Activated T-cell treated with anti-CD3 and anti-CD28 coated beads, Interleukin-2, amount 50 U/mL, for 24 hours (primary cell): ENCODE results near the gene ABCC5.

ENCODE experiments used
- DNase-seq: peaks from one replicate; pipeline ENCODE4 v3.0.0-alpha.2; 2020
- H3K27ac Mint-ChIP-seq: 2 replicates; pipeline ENCODE4 v1.8.0; 2020; ENCODE audit warnings: mild to moderate bottlenecking, mixed read lengths
- H3K27me3 Mint-ChIP-seq: 2 replicates; pipeline ENCODE4 v1.8.0; 2020; ENCODE audit warnings: mixed read lengths
- H3K36me3 Mint-ChIP-seq: 2 replicates; pipeline ENCODE4 v1.8.0; 2020; ENCODE audit warnings: low read depth, mixed read lengths
- H3K4me1 Mint-ChIP-seq: 2 replicates; pipeline ENCODE4 v1.8.0; 2020; ENCODE audit warnings: low read depth, mixed read lengths
- H3K4me3 Mint-ChIP-seq: 2 replicates; pipeline ENCODE4 v1.8.0; 2020; ENCODE audit warnings: mild to moderate bottlenecking, moderate library complexity, mixed read lengths
- H3K9me3 Mint-ChIP-seq: 2 replicates; pipeline ENCODE4 v1.8.0; 2020; ENCODE audit warnings: mixed read lengths

Gene ABCC5

DNA sequence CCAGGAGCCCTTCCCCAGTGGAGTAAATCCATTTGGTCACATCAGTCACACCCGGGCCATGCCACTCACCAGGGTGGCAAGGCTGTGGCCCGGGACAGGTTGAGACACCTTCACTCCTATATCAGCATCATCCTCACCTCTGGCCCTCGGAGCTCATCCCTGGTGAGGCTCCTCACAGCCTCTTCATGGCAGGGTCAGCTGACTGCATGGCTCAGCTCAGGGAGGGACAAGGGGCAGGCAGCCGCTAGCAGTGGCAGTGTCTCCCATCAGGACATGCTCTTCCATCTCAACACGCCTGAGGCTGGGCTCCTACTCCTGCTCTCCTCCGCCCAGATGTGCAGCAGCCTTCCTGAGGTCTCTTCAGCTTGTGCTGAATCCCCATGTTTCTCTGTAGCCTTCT, 106.6 kb downstream of the ABCC5 start:
- no peaks in the 10 kb centered on the region for H3K4me1 Mint-ChIP-seq
- H3K36me3 Mint-ChIP-seq, result no peaks in the 10 kb centered on the region
- no peaks in the 10 kb centered on the region for H3K27me3 Mint-ChIP-seq
- DNase-seq, result no peak
- no peaks in the 10 kb centered on the region for H3K9me3 Mint-ChIP-seq
- H3K4me3 Mint-ChIP-seq, result no peak overlapping the region
- H3K27ac Mint-ChIP-seq, result no peak overlapping the region

DNA sequence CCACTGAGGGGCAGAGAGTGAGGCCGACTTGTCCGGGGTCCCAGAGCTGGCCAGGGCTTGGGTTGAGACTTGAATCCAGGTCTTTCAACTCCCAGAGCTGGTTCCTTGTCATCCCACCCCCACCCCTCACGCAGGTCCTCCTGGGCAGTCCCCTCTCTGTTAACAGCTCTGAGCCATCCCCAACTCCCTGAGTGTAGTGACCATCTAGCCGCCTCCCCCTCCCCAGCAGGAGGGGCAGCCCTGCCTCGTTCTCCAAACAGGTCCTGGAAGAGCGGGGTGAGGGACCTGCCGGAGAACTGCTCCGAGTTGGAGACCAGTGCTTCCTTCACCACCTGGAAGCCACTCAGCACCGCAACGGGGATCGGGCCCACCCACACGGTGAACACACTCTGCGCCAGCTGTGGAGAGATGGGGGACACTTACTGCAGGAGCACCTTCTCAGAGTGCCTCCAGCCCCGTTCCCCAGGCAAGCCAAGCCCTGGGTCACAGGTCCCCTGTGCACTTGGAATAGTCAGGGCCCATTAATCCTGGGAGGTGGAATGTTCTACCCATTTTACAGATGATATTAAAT, 108.6 kb downstream of the ABCC5 start:
- no peaks in the 10 kb centered on the region for H3K27me3 Mint-ChIP-seq
- no peak overlapping the region for H3K4me3 Mint-ChIP-seq
- no peaks in the 10 kb centered on the region for H3K9me3 Mint-ChIP-seq
- no peak overlapping the region for H3K27ac Mint-ChIP-seq
- no peaks in the 10 kb centered on the region for H3K4me1 Mint-ChIP-seq
- no peaks in the 10 kb centered on the region for H3K36me3 Mint-ChIP-seq
- no peak for DNase-seq

DNA sequence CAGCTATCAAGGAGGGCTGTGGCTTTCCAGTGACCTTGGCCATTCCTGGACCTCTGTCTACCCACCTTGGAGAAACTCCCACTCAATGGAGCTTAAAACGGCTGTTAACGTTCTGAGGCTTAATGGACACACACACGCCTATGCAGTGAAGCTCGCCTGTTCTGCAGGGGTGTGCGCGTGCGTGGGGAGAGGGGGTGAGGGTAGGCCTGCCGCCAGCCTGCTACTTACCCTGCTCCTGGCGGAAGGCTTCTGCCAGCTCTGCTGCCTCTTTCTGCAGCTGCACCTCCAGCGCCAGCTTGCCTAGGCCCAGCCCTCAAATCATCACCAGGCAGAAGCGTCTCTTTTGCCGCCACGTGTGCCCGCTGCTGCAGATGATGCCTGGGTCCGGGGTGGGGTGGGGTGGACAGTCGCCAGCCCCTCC, 109.8 kb downstream of the ABCC5 start:
- no peak overlapping the region for H3K27ac Mint-ChIP-seq
- no peaks in the 10 kb centered on the region for H3K27me3 Mint-ChIP-seq
- H3K4me1 Mint-ChIP-seq, result no peaks in the 10 kb centered on the region
- no peak overlapping the region for H3K4me3 Mint-ChIP-seq
- no peak for DNase-seq
- no peaks in the 10 kb centered on the region for H3K36me3 Mint-ChIP-seq
- no peaks in the 10 kb centered on the region for H3K9me3 Mint-ChIP-seq

DNA sequence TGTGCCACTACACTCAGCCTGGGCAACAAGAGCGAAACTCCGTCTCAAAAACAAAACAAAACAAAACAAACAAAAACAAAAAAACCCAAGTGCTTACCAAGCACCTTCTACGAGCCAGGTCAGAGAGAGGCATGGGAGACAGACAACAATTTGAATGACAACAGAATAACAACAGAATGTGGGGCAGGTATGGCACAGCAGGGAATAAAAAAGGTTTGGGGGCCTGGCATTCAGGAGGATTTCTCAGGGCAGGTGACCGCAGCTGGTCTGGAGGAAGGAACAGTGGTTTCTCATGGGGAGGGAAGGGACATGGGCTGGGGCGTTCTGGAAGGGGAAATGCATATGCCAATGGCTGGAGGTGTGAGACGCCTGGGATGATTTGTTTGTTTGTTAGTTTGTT, 110.5 kb downstream of the ABCC5 start:
- Mint-ChIP-seq H3K36me3 (no peaks in the 10 kb centered on the region), H3K9me3 (no peaks in the 10 kb centered on the region), H3K4me3 (no peak overlapping the region), H3K4me1 (no peaks in the 10 kb centered on the region), H3K27me3 (no peaks in the 10 kb centered on the region), H3K27ac (no peak overlapping the region)
- DNase-seq, result no peak

DNA sequence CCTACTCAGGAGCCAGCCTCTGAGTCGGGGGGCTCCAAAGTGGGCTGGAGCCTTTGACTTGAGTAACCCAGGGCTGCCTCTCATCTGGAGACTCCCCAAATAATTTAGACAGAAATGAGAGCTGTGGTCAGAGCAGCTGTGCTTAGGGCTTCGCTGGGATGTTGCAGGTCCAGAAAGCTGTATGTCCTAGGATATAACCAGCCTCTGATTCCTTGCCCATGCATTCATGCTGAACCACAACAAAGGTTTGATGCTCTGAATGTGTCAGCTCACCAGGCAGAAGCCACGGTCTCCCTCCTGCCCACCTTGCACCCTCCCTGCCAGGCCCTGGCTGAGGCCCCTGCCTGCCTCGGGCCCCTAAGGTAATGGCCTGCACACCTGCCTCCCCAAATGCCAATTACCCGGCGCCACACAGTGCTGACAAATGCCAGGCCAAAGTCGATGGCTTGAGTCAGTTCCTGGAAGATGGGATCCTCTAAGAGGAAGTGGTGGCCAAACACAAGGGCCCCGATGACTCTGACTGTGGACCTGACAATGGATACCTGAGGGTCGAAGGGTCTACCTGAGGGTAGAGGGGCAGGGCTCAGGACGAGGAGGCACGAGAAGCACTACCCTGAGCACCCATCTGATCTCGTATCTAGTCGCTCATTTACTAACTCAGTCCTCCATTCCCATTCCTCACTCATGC, 111.3 kb downstream of the ABCC5 start:
- DNase-seq, result no peak
- H3K36me3 Mint-ChIP-seq, result no peaks in the 10 kb centered on the region
- no peak overlapping the region for H3K27ac Mint-ChIP-seq
- H3K27me3 Mint-ChIP-seq, result peaks cover 3% of the 10 kb centered on the region
- H3K4me3 Mint-ChIP-seq, result no peak overlapping the region
- H3K4me1 Mint-ChIP-seq, result no peaks in the 10 kb centered on the region
- no peaks in the 10 kb centered on the region for H3K9me3 Mint-ChIP-seq

DNA sequence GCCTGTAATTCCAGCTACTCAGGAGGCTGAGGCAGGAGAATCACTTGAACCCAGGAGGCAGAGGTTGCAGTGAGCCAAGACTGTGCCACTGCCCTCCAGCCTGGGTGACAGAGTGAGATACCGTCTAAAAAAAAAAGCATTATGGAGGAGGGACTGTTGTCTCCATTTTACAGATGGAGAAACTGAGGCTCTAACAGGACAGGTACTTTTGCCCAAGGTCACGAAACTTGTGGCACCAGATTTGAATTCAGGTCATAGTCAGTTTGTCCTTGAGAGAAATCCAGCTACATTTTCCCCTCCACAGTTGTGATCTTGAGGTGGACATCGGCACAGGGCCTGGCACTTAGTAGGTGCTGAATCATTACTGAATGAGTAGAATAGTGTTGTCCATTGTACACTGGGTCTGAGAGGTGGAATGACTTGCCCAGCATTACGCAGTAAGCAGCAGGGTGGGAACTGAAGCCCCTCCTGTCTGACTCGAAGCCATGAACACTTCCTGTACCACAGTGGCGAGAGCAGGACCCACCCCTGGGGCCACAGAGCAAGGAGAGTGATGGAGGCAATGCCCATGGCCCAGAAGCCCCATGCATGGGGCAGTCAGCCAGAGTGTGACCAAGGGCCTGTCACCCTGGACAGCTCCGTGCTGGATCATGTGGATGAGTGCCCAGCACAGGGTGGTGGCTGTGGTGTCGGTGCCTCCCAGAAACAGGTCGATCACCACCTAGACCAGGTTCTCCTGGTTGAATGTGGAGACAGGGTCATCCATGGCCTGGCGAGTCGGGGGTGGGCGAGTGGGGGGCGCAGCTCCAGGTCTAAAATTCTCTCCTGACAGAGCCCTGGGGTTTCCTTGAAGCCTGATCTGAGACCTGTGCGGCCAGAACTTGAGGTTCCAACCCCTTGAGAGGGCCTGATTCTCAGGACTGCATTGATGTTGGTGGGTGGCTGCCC, 112.6 kb downstream of the ABCC5 start:
- Mint-ChIP-seq H3K27me3 (peaks cover 8% of the 10 kb centered on the region), H3K36me3 (no peaks in the 10 kb centered on the region), H3K4me3 (no peak overlapping the region), H3K9me3 (no peaks in the 10 kb centered on the region), H3K27ac (no peak overlapping the region), H3K4me1 (no peaks in the 10 kb centered on the region)
- no peak for DNase-seq

DNA sequence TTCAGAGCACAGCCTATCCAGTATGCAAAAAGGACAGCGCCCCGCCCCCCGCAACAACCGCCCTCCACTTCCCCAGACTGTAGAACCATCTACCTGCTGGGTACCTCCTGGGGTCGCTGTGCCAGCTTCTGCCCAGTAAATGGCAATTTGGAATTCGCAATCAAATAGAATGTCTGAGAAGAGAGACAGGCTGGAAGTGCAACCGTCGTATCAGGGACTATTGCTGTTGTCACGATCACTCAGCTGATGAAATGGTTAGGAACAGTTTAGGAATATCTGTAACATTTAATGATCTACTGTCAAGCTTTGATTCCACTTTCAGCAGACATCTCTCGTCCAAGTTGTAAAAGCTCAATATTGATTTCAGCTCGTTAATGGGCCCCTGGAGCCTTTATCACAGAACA, 119.7 kb downstream of the ABCC5 start:
- no peak for DNase-seq
- H3K36me3 Mint-ChIP-seq, result no peaks in the 10 kb centered on the region
- no peaks in the 10 kb centered on the region for H3K9me3 Mint-ChIP-seq
- H3K27ac Mint-ChIP-seq, result no peak overlapping the region
- H3K27me3 Mint-ChIP-seq, result peaks cover 27% of the 10 kb centered on the region
- H3K4me3 Mint-ChIP-seq, result no peak overlapping the region
- peaks cover 4% of the 10 kb centered on the region for H3K4me1 Mint-ChIP-seq

DNA sequence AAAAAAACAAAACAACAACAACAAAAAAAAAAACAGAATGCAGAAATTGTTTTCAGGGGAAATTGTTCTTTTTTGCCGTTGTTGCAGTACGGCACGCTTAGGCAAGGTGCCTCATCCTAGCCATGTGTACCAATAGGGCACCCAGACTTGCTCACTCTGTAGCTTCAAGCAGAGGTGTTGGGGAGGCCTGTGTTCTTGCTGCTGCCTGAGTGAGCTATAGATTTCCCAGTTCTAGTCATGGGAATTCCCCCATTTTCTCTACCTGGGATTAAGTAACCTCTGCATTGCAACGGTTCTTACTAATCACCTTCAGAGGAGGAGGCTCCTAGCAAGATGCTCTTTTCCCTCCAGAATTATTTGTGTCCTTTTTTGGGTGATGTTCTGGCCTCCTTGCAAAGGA, 120.1 kb downstream of the ABCC5 start:
- no peak overlapping the region for H3K4me3 Mint-ChIP-seq

DNA sequence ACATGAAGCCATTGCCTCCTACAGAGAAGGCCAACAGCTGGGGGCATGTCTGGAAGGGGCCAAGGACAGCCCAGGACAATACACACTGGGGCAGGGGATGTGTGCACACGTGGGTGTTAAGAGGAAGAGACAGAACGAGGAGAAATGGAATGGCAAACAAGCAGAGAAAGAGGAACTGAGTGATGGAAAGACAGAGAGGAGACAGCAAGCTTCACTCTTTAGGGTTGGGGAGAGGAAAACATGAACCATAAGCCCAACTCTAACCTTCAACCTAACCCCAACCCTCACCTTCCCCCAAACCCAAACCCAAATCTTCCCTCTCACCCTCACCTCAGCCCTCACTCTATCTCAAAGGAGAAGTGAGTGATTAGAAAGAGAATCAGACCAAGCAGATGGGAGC, 121.1 kb downstream of the ABCC5 start:
- Mint-ChIP-seq H3K27me3 (peaks cover 29% of the 10 kb centered on the region), H3K4me3 (no peak overlapping the region)

More for the DNA sequence above, 120.1 kb downstream of the ABCC5 start:
- no peaks in the 10 kb centered on the region for H3K36me3 Mint-ChIP-seq
- peaks cover 30% of the 10 kb centered on the region for H3K27me3 Mint-ChIP-seq
- H3K4me1 Mint-ChIP-seq, result peaks cover 4% of the 10 kb centered on the region
- H3K9me3 Mint-ChIP-seq, result no peaks in the 10 kb centered on the region
- no peak overlapping the region for H3K27ac Mint-ChIP-seq
- no peak for DNase-seq

DNA sequence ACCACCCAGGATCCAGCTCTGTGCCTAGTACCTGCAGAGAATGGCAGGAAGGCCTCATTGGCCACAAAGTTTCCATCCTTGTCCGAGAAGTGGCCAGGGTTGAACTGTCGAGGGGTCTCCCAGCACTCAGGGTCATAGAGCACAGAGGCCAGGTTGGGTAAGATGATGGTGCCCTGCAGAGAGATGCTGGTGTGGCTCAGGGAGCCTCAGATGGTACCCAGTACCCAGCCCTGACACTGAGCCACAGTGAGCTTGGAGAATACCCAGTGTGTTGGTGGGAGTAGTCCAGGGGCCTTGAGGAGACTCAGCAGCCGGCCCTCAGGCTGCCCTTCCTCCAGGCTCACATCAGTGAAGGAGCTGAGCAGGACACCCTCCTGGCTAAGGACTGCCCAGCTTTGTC, 121.5 kb downstream of the ABCC5 start:
- Mint-ChIP-seq H3K9me3 (no peaks in the 10 kb centered on the region), H3K36me3 (no peaks in the 10 kb centered on the region), H3K27ac (no peak overlapping the region), H3K4me1 (peaks cover 4% of the 10 kb centered on the region), H3K4me3 (no peak overlapping the region), H3K27me3 (peaks cover 25% of the 10 kb centered on the region)
- DNase-seq, result no peak

More for the DNA sequence above, 121.1 kb downstream of the ABCC5 start:
- H3K36me3 Mint-ChIP-seq, result no peaks in the 10 kb centered on the region
- no peaks in the 10 kb centered on the region for H3K9me3 Mint-ChIP-seq
- no peak for DNase-seq
- H3K27ac Mint-ChIP-seq, result no peak overlapping the region
- H3K4me1 Mint-ChIP-seq, result peaks cover 4% of the 10 kb centered on the region

DNA sequence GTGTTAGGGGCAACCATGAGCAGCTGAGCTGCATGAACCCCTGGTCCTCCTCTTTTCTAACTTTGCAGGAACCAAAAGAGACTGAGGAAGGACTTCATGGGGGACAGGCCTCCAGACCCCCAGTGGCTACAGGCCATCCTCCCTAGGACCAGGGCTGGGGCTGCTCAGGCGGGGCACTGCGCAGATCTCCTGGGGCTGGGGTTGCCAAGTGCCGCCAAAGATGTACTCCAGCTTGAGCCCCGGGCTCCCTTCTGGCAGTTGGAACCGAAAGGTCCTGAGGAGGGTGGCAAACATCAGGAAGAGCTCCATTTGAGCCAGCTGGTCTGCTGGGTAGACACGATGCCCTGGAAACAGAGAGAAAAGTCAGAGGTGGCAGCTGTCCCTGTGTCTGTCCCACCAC, 121.9 kb downstream of the ABCC5 start:
- no peak overlapping the region for H3K27ac Mint-ChIP-seq
- H3K4me1 Mint-ChIP-seq, result peaks cover 4% of the 10 kb centered on the region

DNA sequence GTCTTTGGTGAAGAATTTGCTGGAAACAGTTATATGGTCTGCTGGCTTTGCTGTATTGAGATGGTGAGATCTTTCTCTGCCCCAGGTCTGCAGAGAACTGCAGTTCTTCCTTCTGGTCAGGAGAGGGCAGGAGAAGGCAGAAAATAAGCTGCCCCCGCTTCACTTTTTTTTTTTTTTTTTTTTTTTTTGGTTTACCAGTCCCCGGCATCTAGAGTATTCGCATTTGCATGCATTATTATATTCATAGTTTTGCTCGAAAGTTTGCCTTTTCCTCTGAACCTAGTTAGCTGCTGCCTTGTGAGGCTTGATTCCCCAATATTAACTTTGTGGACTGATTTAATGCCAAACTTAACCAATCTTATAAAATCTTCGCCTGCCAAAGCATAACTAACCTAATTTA, 122.4 kb downstream of the ABCC5 start:
- H3K9me3 Mint-ChIP-seq, result no peaks in the 10 kb centered on the region
- peaks cover 4% of the 10 kb centered on the region for H3K4me1 Mint-ChIP-seq
- H3K36me3 Mint-ChIP-seq, result no peaks in the 10 kb centered on the region
- no peak for DNase-seq
- no peak overlapping the region for H3K4me3 Mint-ChIP-seq
- H3K27ac Mint-ChIP-seq, result no peak overlapping the region
- H3K27me3 Mint-ChIP-seq, result peaks cover 24% of the 10 kb centered on the region

More for the DNA sequence above, 121.9 kb downstream of the ABCC5 start:
- Mint-ChIP-seq H3K9me3 (no peaks in the 10 kb centered on the region), H3K36me3 (no peaks in the 10 kb centered on the region), H3K27me3 (peaks cover 25% of the 10 kb centered on the region), H3K4me3 (no peak overlapping the region)
- no peak for DNase-seq

DNA sequence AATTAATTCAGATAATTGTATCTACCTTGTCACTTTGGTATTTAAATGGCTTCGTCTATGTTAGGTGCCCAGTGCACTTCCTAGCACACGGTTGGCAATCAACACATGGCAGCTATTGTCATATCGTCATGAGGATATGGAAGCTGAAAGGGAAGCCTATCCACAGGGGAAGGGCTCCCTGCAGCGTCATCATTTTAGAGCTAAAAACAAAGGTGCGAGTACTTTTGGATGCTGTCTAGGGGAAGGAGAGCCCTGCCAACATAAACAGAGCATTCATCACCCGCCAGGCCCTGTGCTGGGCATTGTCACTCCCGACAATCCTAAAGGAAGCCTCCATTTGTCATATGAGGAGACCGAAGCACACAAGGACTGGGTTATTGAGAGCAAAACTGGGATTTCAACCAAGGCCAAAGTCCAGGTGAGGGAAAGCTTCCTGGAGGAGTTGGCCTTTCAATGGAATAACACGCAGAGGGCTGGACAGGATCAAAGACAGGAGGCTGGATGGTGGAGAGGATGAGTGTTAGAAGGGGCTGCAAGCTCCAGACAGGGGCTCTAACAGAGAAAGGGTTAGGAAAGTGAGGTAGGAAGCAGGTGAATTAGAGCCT, 125.0 kb downstream of the ABCC5 start:
- no peaks in the 10 kb centered on the region for H3K9me3 Mint-ChIP-seq
- peaks cover 4% of the 10 kb centered on the region for H3K4me1 Mint-ChIP-seq
- H3K27ac Mint-ChIP-seq, result no peak overlapping the region
- H3K36me3 Mint-ChIP-seq, result no peaks in the 10 kb centered on the region
- DNase-seq, result no peak
- H3K27me3 Mint-ChIP-seq, result peaks cover 10% of the 10 kb centered on the region
- H3K4me3 Mint-ChIP-seq, result no peak overlapping the region

DNA sequence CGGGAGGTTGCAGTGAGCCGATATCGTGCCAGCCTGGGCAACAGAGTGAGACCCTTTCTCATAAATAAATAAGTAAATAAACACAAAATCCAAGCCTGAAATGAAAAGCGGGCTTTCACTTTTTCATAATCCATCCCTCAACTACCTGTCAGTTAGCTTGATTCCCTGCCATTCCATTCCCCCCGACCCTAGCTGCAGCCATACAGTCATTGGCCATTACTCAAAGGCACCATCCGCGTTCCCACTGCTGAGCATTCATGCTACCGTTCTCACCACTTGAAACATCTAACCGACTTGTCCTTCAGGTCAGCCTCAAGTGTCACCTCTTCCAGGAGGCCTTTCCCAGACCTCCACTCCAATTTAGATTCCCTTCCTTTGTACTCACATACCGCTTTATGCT, 131.9 kb downstream of the ABCC5 start:
- peak overlapping the region; percentile 20 for H3K27ac Mint-ChIP-seq
- H3K4me1 Mint-ChIP-seq, result peaks cover 32% of the 10 kb centered on the region
- no peak for DNase-seq
- H3K9me3 Mint-ChIP-seq, result no peaks in the 10 kb centered on the region
- peaks cover 24% of the 10 kb centered on the region for H3K36me3 Mint-ChIP-seq
- H3K27me3 Mint-ChIP-seq, result no peaks in the 10 kb centered on the region
- no peak overlapping the region for H3K4me3 Mint-ChIP-seq
